T-helper 1 cell treated with Interleukin-12 subunit alpha and Interleukin-12 subunit beta and Interleukin-4 antibody, amounts not matched to agents 30 μg/mL and 1 μg/mL, for 36 hours (primary cell): ENCODE data around the gene PNMT.

ENCODE experiments used
- H3K27ac Mint-ChIP-seq: one replicate; pipeline ENCODE4 v1.8.0; 2021; ENCODE audit warnings: mild to moderate bottlenecking, mixed read lengths
- H3K27me3 Mint-ChIP-seq: one replicate; pipeline ENCODE4 v1.8.0; 2021; ENCODE audit warnings: low read depth, mixed read lengths
- H3K36me3 Mint-ChIP-seq: one replicate; pipeline ENCODE4 v1.8.0; 2021; ENCODE audit warnings: low read depth, mixed read lengths
- H3K4me1 Mint-ChIP-seq: one replicate; pipeline ENCODE4 v1.8.0; 2021; ENCODE audit warnings: low read depth, mixed read lengths
- H3K4me3 Mint-ChIP-seq: one replicate; pipeline ENCODE4 v1.8.0; 2021; ENCODE audit warnings: mild to moderate bottlenecking, moderate library complexity, mixed read lengths
- H3K9me3 Mint-ChIP-seq: one replicate; pipeline ENCODE4 v1.8.0; 2021; ENCODE audit warnings: mixed read lengths

Gene PNMT

DNA sequence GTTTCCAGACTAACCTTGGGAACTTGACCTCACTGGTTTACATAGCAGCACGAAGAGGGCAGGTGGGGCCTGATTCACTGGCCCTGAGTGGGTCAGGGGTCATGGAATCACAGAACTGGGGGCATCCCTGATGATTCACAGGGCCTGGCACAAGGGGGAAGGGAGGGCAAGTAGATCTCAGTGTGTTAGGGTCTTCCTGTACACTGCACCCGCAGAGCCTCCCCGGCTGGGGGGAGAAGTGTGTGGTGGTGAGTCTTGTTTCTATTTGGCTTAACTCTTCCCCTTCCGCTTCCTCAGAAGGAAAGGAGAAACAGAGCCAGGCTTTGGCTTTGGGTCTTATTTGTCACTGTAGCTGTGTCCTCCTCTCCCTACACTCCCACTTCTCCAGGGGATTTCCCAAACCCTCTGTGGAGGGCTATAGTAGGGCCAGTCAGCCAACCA lies 27.6 kb upstream of the PNMT start:
- peaks cover 41% of the 10 kb centered on the region for H3K4me1 Mint-ChIP-seq
- H3K9me3 Mint-ChIP-seq, result no peaks in the 10 kb centered on the region
- H3K27ac Mint-ChIP-seq, result no peak overlapping the region
- H3K36me3 Mint-ChIP-seq, result peaks cover 11% of the 10 kb centered on the region
- H3K27me3 Mint-ChIP-seq, result no peaks in the 10 kb centered on the region
- no peak overlapping the region for H3K4me3 Mint-ChIP-seq

DNA sequence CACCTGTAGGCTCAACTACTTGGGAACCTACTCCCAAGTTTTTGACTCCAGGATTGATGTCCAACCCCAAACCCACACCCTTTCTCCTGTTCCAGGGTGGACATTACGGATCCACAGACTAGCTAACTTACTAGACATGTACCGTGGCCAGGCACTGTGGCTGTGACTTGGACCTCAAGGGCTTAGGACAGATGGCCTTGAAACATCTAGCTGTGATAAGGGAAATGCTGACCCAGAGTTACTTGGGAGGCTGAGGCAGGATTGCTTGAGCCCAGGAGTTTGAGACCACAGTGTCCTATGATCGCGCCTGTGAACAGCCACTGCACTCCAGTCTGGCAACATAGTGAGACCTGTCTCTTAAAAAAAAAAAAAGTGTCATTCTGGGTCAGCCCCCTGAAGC lies 27.2 kb upstream of the PNMT start:
- H3K36me3 Mint-ChIP-seq, result peaks cover 11% of the 10 kb centered on the region
- H3K9me3 Mint-ChIP-seq, result no peaks in the 10 kb centered on the region
- H3K4me1 Mint-ChIP-seq, result peaks cover 40% of the 10 kb centered on the region
- H3K4me3 Mint-ChIP-seq, result no peak overlapping the region
- H3K27me3 Mint-ChIP-seq, result no peaks in the 10 kb centered on the region
- no peak overlapping the region for H3K27ac Mint-ChIP-seq

DNA sequence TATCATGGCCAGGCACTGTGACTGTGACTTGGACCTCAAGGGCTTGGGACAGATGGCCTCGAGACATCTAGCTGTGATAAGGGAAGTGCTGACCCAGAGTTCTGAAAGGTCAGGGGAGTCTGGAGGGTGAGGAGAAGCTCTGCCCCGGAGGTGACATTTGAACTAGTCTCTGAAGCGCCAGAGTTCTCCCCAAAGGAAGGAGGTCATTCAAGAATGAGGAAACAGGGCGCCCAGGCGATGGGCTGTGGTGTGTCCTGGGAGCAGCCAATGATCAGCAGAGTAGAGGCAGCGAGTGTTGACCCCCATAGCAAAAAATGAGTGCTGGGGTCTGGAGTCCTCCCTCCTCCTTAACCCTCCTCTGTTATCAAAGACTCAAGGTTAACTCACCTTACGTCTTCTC lies 26.4 kb upstream of the PNMT start:
- H3K36me3 Mint-ChIP-seq, result peaks cover 11% of the 10 kb centered on the region
- H3K4me1 Mint-ChIP-seq, result peaks cover 36% of the 10 kb centered on the region
- no peaks in the 10 kb centered on the region for H3K27me3 Mint-ChIP-seq
- H3K27ac Mint-ChIP-seq, result no peak overlapping the region
- H3K4me3 Mint-ChIP-seq, result no peak overlapping the region
- H3K9me3 Mint-ChIP-seq, result no peaks in the 10 kb centered on the region

DNA sequence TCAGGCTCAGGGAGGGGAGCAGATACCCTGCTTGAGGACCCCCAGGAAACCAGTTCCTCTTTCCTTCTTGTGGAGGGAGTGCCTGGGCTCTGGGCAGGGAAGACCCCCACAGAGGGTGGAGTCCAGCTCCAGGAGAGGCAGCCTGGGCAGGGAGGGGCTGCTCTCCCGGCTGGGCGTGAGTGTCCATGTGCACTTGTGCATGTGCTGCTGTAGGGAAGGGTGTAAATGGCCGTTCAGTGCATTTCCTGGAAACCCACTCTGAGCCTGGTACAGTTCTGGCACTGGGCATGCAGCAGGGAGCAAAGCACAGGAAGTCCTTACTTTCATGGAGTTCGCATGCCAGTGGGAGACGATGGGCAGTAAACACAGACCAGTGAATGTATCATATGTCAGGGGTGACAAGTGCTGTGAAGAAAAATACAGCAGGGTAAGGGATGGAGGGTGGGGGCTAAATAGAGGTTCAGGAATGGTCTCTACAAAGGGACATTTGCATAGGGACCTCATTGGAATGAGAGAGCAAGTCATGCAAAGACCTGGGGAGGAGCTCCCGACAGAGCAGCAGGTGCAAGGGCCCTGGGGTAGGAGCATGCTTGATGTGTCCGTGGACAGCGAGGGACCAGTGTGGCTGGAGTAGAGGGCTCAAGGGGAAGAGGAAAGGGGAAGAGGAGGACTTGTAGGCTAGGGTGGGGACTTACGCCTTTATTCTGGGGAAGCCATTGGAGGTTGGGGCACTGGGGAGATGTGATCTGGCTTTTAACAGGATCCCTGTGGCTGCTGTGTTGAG lies 25.8 kb upstream of the PNMT start:
- Mint-ChIP-seq H3K4me1 (peaks cover 36% of the 10 kb centered on the region), H3K4me3 (no peak overlapping the region), H3K9me3 (no peaks in the 10 kb centered on the region), H3K36me3 (peaks cover 11% of the 10 kb centered on the region), H3K27ac (peak overlapping the region; percentile 12), H3K27me3 (no peaks in the 10 kb centered on the region)

DNA sequence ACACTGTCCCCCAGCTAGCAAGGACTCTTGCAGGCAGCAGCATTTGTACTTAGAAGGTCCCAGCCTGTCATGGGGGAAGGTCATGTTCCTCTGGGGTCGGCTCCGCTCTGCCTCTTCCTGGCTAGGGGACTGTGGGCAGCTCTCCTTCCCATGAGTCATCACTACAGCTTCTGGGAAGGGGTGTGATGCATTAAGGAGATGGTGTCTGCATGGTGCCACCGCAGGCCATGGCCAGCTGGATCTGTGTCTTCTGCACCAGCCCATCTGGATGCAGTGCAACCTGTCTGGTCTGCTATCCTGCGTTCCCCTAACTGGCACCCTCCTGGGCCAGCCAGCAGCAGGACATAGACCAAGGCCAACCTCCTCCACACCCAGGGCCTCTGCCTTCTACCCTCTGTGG lies 25.0 kb upstream of the PNMT start:
- H3K9me3 Mint-ChIP-seq, result no peaks in the 10 kb centered on the region
- H3K27me3 Mint-ChIP-seq, result no peaks in the 10 kb centered on the region
- no peak overlapping the region for H3K27ac Mint-ChIP-seq
- H3K4me3 Mint-ChIP-seq, result no peak overlapping the region
- H3K4me1 Mint-ChIP-seq, result peaks cover 28% of the 10 kb centered on the region
- peaks cover 8% of the 10 kb centered on the region for H3K36me3 Mint-ChIP-seq

DNA sequence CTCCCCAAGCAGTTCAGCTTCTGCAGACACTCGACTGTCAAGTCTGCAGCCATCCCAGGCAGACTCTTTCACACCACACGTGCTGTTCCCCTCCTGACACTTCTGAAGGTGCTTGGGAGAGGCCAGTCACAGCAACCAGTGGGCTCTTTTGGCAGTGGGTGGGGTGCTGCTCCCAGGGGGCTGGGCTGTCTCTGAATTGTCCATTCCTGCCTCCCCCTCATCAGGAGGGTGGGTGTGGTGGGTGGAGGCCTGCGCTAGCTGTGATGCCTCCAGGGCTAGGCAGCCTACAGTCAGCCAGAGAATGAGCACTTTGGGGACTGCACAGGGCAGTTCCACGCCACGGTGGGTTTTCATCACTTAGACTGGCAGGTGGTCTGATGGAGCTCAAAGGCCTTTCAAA lies 21.0 kb upstream of the PNMT start:
- Mint-ChIP-seq H3K27ac (no peak overlapping the region), H3K36me3 (peaks cover 4% of the 10 kb centered on the region), H3K9me3 (no peaks in the 10 kb centered on the region), H3K4me3 (no peak overlapping the region), H3K4me1 (peaks cover 11% of the 10 kb centered on the region), H3K27me3 (no peaks in the 10 kb centered on the region)

DNA sequence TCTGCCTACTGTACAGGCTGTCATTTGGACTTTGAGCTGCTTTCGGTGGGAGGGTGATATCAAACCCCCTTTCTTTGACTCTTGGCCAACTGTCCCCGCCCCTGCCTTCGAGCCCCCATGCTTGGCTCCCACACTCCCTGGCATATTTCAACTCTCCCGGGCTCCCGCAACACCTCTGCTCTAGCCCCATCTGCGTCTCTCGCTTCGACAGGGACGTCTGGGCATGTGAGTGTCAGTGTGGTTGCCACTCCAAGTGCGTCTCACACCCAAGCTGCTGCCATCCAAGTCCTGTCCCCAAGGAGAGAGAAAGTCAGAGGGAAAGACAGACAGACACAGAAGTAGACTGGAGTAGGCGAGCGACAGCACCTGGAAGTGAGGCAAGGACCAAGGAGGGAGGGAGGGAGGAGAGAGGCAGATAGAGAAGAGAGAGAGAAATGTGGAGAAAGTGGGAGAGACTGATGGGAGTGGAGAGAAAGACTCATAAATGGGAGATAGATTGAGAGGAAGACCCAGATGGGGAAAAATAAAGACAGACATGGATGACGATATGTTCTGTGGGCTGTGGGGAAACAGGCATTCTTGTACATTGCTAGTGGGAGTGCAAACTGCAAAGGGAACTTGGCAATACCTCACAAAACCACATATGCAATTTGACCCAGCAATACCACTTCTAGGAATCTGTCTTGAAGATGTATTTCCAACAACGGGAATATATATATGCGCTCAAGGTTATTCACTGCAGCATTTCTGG lies 19.5 kb upstream of the PNMT start:
- Mint-ChIP-seq H3K4me1 (peaks cover 8% of the 10 kb centered on the region), H3K27me3 (no peaks in the 10 kb centered on the region), H3K9me3 (no peaks in the 10 kb centered on the region), H3K36me3 (peaks cover 5% of the 10 kb centered on the region), H3K4me3 (no peak overlapping the region), H3K27ac (no peak overlapping the region)

DNA sequence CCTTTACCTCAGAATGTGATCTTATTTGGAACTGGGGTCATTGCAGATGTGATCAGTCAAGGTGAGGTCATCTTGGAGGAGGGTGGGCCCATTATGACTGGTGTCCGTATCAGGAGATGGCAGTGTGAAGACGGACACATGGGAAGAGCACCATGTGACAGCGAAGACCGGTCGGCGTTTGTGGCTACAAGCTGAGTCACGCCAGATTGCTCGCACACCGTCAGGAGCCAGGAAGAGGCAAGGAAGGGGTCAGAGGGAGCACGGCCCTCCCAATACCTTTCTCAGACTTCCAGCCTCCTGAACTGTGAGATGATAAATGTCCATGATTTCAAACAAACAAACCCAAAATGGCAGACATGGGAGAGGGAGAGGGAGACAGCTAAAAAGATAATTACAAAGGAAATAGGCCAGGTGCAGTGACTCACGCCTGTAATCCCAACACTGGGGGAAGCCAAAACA lies 18.1 kb upstream of the PNMT start:
- no peak overlapping the region for H3K27ac Mint-ChIP-seq
- no peaks in the 10 kb centered on the region for H3K27me3 Mint-ChIP-seq
- peaks cover 13% of the 10 kb centered on the region for H3K4me1 Mint-ChIP-seq
- no peaks in the 10 kb centered on the region for H3K9me3 Mint-ChIP-seq
- peaks cover 5% of the 10 kb centered on the region for H3K36me3 Mint-ChIP-seq
- no peak overlapping the region for H3K4me3 Mint-ChIP-seq

DNA sequence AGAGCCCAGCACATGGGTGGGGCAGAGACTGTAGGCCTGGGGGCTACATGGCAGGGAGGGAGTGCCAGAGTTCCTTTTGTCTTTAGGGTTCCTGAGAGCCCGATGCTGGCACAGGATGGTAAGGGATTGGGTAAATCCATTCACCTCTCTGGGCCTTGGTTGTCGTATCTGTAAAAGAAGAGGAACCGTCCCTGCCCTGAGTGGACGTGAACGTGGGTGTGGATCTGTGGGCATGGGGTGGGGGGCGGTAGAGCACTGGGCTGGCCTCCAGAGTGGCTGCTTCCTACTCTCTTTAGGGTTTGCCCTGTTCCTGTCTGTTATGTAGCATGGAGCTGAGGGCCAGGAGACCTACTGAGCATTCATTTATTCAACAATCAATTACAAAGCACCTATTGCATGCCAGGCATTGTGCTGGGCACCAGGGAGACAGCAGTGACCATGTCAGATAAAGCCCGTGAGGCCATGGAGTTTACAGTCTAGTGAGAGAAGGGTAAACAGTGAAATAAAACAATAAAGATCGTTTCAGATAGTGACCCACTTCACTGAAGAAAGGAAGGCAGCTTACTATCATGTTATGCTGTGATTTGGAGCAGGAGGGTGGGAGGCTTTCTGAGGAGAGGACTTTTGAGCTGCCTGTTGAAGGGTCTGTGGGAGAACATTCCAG lies 16.2 kb upstream of the PNMT start:
- no peak overlapping the region for H3K4me3 Mint-ChIP-seq
- no peaks in the 10 kb centered on the region for H3K9me3 Mint-ChIP-seq
- H3K36me3 Mint-ChIP-seq, result peaks cover 8% of the 10 kb centered on the region
- peaks cover 17% of the 10 kb centered on the region for H3K4me1 Mint-ChIP-seq
- peak overlapping the region; percentile 21 for H3K27ac Mint-ChIP-seq
- no peaks in the 10 kb centered on the region for H3K27me3 Mint-ChIP-seq

DNA sequence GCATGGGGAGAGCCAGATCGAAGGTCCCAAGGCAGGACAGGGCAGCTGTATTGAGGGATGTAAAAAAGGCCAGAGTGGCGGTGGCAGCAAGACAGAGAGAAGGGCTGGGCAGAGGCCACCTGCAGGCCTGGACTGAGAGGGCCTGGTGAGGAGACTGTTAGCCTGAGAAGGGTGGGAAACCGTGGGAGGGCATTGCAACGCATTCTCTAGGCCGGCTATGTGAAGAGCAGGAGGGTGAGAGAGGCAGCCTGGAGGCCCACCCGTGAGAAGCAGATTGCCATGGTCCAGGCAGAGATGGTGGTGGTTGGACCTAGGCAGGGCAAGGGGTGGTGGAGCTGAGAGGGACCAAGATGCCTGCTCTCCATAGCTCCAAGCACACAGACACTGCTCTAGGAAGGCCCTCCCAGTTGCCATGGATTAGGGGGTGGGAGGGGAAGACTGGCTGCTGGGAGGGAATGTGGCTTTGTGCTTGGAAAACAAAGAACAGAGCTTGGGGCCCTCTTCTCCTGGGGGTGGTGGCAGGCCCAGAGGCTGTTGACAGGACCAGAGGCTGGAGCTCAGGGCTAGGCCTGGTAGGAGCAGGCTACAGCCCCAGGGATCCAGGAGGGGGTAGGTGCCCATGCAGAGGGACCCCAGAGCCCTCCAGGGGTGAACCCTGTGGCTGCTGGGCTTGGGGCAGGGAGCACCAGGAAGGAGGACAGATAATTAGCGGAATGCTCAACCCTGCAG lies 15.5 kb upstream of the PNMT start:
- Mint-ChIP-seq H3K9me3 (no peaks in the 10 kb centered on the region), H3K27me3 (no peaks in the 10 kb centered on the region), H3K27ac (no peak overlapping the region), H3K4me1 (peaks cover 17% of the 10 kb centered on the region), H3K36me3 (peaks cover 8% of the 10 kb centered on the region), H3K4me3 (no peak overlapping the region)

DNA sequence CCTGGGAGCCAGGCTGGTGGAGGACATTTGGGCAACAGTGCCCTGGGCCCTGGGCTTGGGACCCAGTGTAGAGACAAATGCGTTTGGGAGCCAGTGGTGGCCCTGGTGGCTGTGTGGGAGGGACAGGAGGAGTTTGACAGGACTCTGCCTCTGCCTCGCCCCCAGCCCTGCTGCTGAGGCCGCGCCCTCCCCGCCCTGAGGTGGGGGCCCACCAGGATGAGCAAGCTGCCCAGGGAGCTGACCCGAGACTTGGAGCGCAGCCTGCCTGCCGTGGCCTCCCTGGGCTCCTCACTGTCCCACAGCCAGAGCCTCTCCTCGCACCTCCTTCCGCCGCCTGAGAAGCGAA lies 15.0 kb upstream of the PNMT start:
- no peak overlapping the region for H3K27ac Mint-ChIP-seq
- H3K36me3 Mint-ChIP-seq, result peaks cover 8% of the 10 kb centered on the region
- no peaks in the 10 kb centered on the region for H3K9me3 Mint-ChIP-seq
- peaks cover 17% of the 10 kb centered on the region for H3K4me1 Mint-ChIP-seq
- no peaks in the 10 kb centered on the region for H3K27me3 Mint-ChIP-seq
- H3K4me3 Mint-ChIP-seq, result no peak overlapping the region

DNA sequence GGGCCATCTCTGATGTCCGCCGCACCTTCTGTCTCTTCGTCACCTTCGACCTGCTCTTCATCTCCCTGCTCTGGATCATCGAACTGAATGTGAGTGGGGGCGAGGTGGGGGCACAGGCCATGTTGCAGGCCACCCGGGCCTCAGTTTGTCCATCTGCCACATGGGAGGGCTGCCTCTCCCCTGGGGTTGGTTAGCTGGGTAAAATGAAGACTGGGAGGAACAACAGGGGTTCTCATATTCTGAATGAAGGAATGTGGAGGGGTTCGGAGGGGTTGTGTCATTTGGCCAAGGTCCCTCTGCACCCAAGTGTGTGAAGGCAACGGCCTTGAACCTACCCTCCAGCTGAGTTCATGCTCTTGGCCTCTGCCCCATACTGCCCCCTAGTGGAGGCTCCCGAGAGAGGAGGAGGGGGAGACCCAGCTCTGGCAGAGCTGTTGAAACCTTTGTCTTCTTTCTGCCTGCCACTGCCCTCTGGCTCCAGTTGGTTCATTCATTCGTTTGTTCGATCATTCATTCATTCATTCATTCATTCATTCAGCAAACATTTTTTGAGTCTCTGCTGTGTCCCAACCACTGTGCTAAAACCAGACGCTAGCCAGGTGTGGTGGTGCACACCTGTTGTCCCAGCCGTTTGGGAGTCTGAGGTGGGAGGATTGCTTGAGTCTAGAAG lies 14.5 kb upstream of the PNMT start:
- no peak overlapping the region for H3K4me3 Mint-ChIP-seq
- H3K4me1 Mint-ChIP-seq, result peaks cover 17% of the 10 kb centered on the region
- no peaks in the 10 kb centered on the region for H3K9me3 Mint-ChIP-seq
- H3K27me3 Mint-ChIP-seq, result no peaks in the 10 kb centered on the region
- peak overlapping the region; percentile 29 for H3K27ac Mint-ChIP-seq
- peaks cover 6% of the 10 kb centered on the region for H3K36me3 Mint-ChIP-seq

DNA sequence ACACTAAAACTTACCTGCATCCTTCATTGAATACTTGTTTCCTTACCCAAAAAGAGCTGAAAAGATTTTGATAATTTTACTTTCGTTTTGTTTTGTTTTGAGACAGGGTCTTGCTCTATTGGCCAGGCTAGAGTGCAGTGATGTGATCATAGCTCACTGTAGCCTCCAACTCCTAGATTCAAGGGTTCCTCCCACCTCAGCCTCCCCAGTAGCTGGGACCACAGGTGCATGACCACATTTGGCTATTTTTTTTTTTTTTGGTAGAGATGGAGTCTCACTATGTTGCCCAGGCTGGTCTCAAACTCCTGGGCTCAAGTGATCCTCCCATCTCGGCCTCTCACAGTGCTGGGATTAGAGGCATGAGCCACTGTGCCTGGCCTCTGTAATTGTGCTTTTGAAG lies 13.1 kb upstream of the PNMT start:
- H3K9me3 Mint-ChIP-seq, result no peaks in the 10 kb centered on the region
- no peak overlapping the region for H3K27ac Mint-ChIP-seq
- H3K36me3 Mint-ChIP-seq, result peaks cover 6% of the 10 kb centered on the region
- peaks cover 17% of the 10 kb centered on the region for H3K4me1 Mint-ChIP-seq
- no peaks in the 10 kb centered on the region for H3K27me3 Mint-ChIP-seq
- no peak overlapping the region for H3K4me3 Mint-ChIP-seq

DNA sequence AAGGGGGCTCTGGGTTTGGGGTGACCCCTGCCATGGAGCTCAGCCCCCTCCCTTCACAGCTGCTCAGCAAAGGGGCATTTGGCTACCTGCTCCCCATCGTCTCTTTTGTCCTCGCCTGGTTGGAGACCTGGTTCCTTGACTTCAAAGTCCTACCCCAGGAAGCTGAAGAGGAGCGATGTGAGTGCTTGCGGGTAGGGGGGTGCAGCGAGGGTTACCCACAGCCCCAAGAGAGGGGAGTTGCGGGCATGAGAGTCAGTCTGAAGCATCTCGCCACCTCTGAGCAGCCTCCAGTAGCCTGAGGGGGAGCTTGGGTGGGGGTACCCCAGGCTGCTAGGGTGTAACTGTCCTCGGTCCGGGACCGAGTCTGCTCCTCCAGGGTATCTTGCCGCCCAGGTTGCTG lies 9.9 kb upstream of the PNMT start:
- peaks cover 13% of the 10 kb centered on the region for H3K36me3 Mint-ChIP-seq
- H3K4me1 Mint-ChIP-seq, result peaks cover 16% of the 10 kb centered on the region
- H3K27ac Mint-ChIP-seq, result no peak overlapping the region
- H3K4me3 Mint-ChIP-seq, result no peak overlapping the region
- H3K9me3 Mint-ChIP-seq, result no peaks in the 10 kb centered on the region
- H3K27me3 Mint-ChIP-seq, result no peaks in the 10 kb centered on the region
